Keratinocyte (primary cell): ENCODE results near the gene DDX28. TPM values are rescaled to one million over a fixed set of nuclear protein-coding genes. Genes with fewer than 3 reads are reported as not detected.
"Not testable (repeated sequence)": the region's sequence is repeated elsewhere in the genome, so short reads cannot be mapped to it uniquely, and the experiment has no call there.

Experiments used
- DNase-seq: peaks from one replicate; pipeline ENCODE4 v3.0.0-alpha.2; 2011; ENCODE audit warnings: low read depth, missing footprints, low spot score
- FAIRE-seq: peaks from 2 replicates; lab custom pipeline; 2011; peaks lifted over from hg19 to GRCh38; lab: Jason Lieb, UNC
- H2AFZ ChIP-seq: 2 replicates; pipeline ENCODE4 v1.6.0; 2012; ENCODE audit warnings: low read length, control low read depth, inconsistent platforms; ENCODE audit not compliant: control insufficient read depth
- H3K27ac ChIP-seq: 2 replicates; pipeline ENCODE4 v1.5.1; 2011; ENCODE audit warnings: low read length; ENCODE audit not compliant: control insufficient read depth, insufficient read depth
- H3K27me3 ChIP-seq: 3 replicates; pipeline ENCODE4 v1.6.0; 2011; ENCODE audit warnings: low read length; ENCODE audit not compliant: control insufficient read depth, insufficient read depth; ENCODE audit errors: extremely low read depth
- H3K36me3 ChIP-seq, 2 experiments: 2 replicates in 1 of 2; 3 replicates in 1 of 2; pipeline ENCODE4 v1.5.1; 2011; ENCODE audit warnings: low read length in 2 of 2, mild to moderate bottlenecking in 1 of 2; ENCODE audit not compliant: control insufficient read depth in 2 of 2, insufficient read depth in 2 of 2; ENCODE audit errors: extremely low read depth in 1 of 2
- H3K4me1 ChIP-seq: 3 replicates; pipeline ENCODE4 v1.5.1; 2011; ENCODE audit warnings: low read length; ENCODE audit not compliant: control insufficient read depth, insufficient read depth; ENCODE audit errors: extremely low read depth
- H3K4me2 ChIP-seq: 3 replicates; pipeline ENCODE4 v1.6.0; 2011; ENCODE audit warnings: low read depth, low read length; ENCODE audit not compliant: control insufficient read depth, insufficient read depth; ENCODE audit errors: extremely low read depth
- H3K4me3 ChIP-seq, 3 experiments: fragments of 200-600 bp in 1 of 3; sonication (generic) in 1 of 3; 2 replicates in 2 of 3; 3 replicates in 1 of 3; pipeline ENCODE4 v1.5.1; 2011 to 2016; ENCODE audit warnings: low read length in 3 of 3, mild to moderate bottlenecking in 3 of 3, control low read depth in 2 of 3, inconsistent platforms in 1 of 3, low read depth in 1 of 3, mixed read lengths in 1 of 3, mixed run types in 1 of 3, moderate library complexity in 1 of 3; ENCODE audit not compliant: control insufficient read depth in 2 of 3, insufficient read depth in 2 of 3; ENCODE audit errors: extremely low read depth in 1 of 3
- H3K79me2 ChIP-seq: 2 replicates; pipeline ENCODE4 v1.6.0; 2012; ENCODE audit warnings: low read length; ENCODE audit not compliant: control insufficient read depth, insufficient read depth
- H3K9ac ChIP-seq: 3 replicates; pipeline ENCODE4 v1.6.0; 2011; ENCODE audit warnings: low read length; ENCODE audit not compliant: control insufficient read depth, insufficient read depth; ENCODE audit errors: extremely low read depth
- H3K9me1 ChIP-seq: 3 replicates; pipeline ENCODE4 v1.6.0; 2011; ENCODE audit warnings: low read length; ENCODE audit not compliant: control insufficient read depth, insufficient read depth; ENCODE audit errors: extremely low read depth
- H3K9me3 ChIP-seq: 2 replicates; pipeline ENCODE4 v1.5.1; 2012; ENCODE audit warnings: low read depth, low read length; ENCODE audit not compliant: control insufficient read depth
- H4K20me1 ChIP-seq: 3 replicates; pipeline ENCODE4 v1.6.0; 2011; ENCODE audit warnings: low read length; ENCODE audit not compliant: control insufficient read depth, insufficient read depth; ENCODE audit errors: extremely low read depth
- EZH2 ChIP-seq: IDR thresholded peaks from one replicate; pipeline ENCODE4 v1.6.1; 2012; ENCODE audit warnings: inconsistent platforms, mild to moderate bottlenecking, low read length, moderate library complexity
- dilution Hi-C: fragments of 300-500 bp; cut with MboI; formaldehyde crosslinking; loops from one replicate; pipeline ENCODE4 v1.7.0; 2020; ENCODE audit warnings: low sequenced_read_pairs; ENCODE audit not compliant: extremely low pct_ligation_motif_present
- polyA plus RNA-seq, 5 experiments: library from polyadenylated mRNA; depleted of rRNA in 3 of 5; stranded (reverse) in 3 of 5; stranded (forward) in 1 of 5; unstranded in 1 of 5; fragments of >200 nt; gene quantifications; 1 replicate in 1 of 5; 2 replicates in 3 of 5; 3 replicates in 1 of 5; pipeline versions ENCODE4 v1.2.1 to v1.2.3, GENCODE V29; 2011 to 2012; ENCODE audit warnings: missing spikeins in 2 of 5, low read depth in 1 of 5, low replicate concordance in 1 of 5
- TF ChIP-seq, protein P1 (sequence below), 3 experiments: IDR thresholded peaks in 1 of 3; conservative IDR thresholded peaks in 1 of 3; optimal IDR thresholded peaks in 1 of 3; 2 replicates in 2 of 3; 3 replicates in 1 of 3; pipeline versions ENCODE3 to v1.5.1; 2011; ENCODE audit warnings: low read length in 3 of 3, mild to moderate bottlenecking in 3 of 3, moderate library complexity in 2 of 3, control low read depth in 1 of 3, inconsistent platforms in 1 of 3; ENCODE audit not compliant: insufficient read depth in 2 of 3; ENCODE audit errors: extremely low read depth in 1 of 3

DDX28 gene
- polyA plus RNA-seq, 1 donor (not counting 4 experiments of a cell fraction or from before 2014, with no cell fraction given): 12.8 TPM

- Histone ChIP-seq H3K9ac (peak overlapping the region; percentile 54), H3K36me3 (peaks cover 2 to 4% of the 10 kb centered on the region in 2 experiments), H4K20me1 (no peaks in the 10 kb centered on the region), H3K79me2 (peaks cover 4% of the 10 kb centered on the region), H3K27me3 (no peaks in the 10 kb centered on the region), H3K4me2 (peak overlapping the region; percentile 36), H3K9me3 (no peaks in the 10 kb centered on the region), H3K9me1 (no peaks in the 10 kb centered on the region), H3K27ac (peak overlapping the region; percentile 85), H3K4me1 (peaks cover 22% of the 10 kb centered on the region), H2AFZ (no peak overlapping the region), H3K4me3 (no peak overlapping the region)
- dilution Hi-C loops: no loop called here
- DNase-seq (peak; percentile 88), FAIRE-seq (peak; percentile 77)
- TF ChIP-seq, protein P1, sequence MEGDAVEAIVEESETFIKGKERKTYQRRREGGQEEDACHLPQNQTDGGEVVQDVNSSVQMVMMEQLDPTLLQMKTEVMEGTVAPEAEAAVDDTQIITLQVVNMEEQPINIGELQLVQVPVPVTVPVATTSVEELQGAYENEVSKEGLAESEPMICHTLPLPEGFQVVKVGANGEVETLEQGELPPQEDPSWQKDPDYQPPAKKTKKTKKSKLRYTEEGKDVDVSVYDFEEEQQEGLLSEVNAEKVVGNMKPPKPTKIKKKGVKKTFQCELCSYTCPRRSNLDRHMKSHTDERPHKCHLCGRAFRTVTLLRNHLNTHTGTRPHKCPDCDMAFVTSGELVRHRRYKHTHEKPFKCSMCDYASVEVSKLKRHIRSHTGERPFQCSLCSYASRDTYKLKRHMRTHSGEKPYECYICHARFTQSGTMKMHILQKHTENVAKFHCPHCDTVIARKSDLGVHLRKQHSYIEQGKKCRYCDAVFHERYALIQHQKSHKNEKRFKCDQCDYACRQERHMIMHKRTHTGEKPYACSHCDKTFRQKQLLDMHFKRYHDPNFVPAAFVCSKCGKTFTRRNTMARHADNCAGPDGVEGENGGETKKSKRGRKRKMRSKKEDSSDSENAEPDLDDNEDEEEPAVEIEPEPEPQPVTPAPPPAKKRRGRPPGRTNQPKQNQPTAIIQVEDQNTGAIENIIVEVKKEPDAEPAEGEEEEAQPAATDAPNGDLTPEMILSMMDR (optimal IDR thresholded peaks at IDR 0.05 in 1 of 3, IDR thresholded peaks at IDR 0.05 in 1 of 3, conservative IDR thresholded peaks at IDR 0.05 in 1 of 3; ENCODE audit: extremely low read depth in 1 of 3, insufficient read depth in 2 of 3, low read length in 3 of 3): no peak
- TF ChIP-seq EZH2: no peak
These were observed 8.9 kb upstream of the DDX28 start for GRCh38 chr16:68031951-68032350.

DNA sequence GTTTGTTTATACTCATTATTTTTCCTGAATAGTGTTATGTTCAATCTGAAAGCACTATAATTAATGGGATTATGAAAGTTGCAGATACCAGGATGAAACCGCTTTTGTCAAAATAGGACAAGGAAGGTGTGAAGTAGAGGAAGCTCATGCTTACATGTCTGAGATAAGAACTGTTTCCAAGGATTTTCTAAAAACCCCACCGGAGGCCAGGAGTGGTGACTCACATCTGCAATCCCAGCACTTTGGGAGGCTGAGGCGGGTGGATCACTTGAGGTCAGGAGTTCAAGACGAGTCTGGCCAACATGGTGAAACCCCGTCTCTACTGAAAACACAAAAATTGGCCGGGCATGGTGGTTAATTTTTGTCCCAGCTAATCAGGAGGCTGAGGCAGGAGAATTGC lies 7.1 kb upstream of the DDX28 start:
- FAIRE-seq, dilution Hi-C loops, H2AFZ ChIP-seq, DNase-seq, H3K4me3 ChIP-seq, H3K9ac ChIP-seq, H3K27me3 ChIP-seq, H4K20me1 ChIP-seq, H3K9me1 ChIP-seq, H3K9me3 ChIP-seq, H3K4me2 ChIP-seq, H3K36me3 ChIP-seq: not testable (repeated sequence)
- Histone ChIP-seq H3K4me1 (peaks cover 22% of the 10 kb centered on the region), H3K27ac (peak overlapping the region; percentile 85), H3K79me2 (peaks cover 11% of the 10 kb centered on the region)

DNA sequence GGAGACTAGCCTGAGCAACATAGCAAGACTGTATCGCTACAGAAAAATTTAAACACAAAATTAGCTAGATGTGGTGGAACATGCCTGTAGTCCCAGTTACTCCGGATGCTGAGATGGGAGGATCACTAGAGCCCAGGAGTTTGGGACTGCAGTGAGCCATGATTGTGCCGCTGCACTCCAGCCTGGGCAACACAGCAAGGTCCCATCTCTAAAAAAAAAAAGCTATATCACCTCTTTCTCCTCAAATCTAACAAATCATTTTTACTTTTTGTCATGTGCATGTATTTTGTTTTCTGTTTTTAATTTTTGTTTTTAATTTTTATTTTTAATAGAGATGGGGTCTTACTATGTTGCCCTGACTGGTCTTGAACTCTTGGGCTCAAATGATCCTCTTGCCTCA lies 6.0 kb upstream of the DDX28 start:
- dilution Hi-C loops: no loop called here
- H3K9me3 ChIP-seq: no peaks in the 10 kb centered on the region
- no peaks in the 10 kb centered on the region for H4K20me1 ChIP-seq
- H3K4me1 ChIP-seq: peaks cover 30% of the 10 kb centered on the region
- peaks cover 21% of the 10 kb centered on the region for H3K79me2 ChIP-seq
- H3K27ac ChIP-seq: no peak overlapping the region
- H2AFZ ChIP-seq: no peak overlapping the region
- H3K27me3 ChIP-seq: no peaks in the 10 kb centered on the region
- TF ChIP-seq, protein P1 (optimal IDR thresholded peaks at IDR 0.05 in 1 of 3, IDR thresholded peaks at IDR 0.05 in 1 of 3, conservative IDR thresholded peaks at IDR 0.05 in 1 of 3; ENCODE audit: extremely low read depth in 1 of 3, insufficient read depth in 2 of 3, low read length in 3 of 3): no peak
- no peak for TF ChIP-seq EZH2
- no peak overlapping the region for H3K9ac ChIP-seq
- no peak for DNase-seq
- no peaks in the 10 kb centered on the region for H3K9me1 ChIP-seq
- H3K4me3 ChIP-seq: no peak overlapping the region
- no peak overlapping the region for H3K4me2 ChIP-seq
- H3K36me3 ChIP-seq: peaks cover 4 to 7% of the 10 kb centered on the region in 2 experiments
- no peak for FAIRE-seq
